Skeletal muscle tissue (tissue), 4 donors: ENCODE measurements around the gene CD79B. TPM values are rescaled to one million over a fixed set of nuclear protein-coding genes. Genes with fewer than 3 reads are reported as not detected.
A peak's percentile ranks its signal among the peaks of the same experiment; 100 is the strongest.

Experiments used
- H3K27ac ChIP-seq: one replicate; pipeline ENCODE4 v1.7.0; 2013; ENCODE audit warnings: mild to moderate bottlenecking, low read depth, low read length, inconsistent platforms
- H3K27me3 ChIP-seq, 3 donors: one replicate each; pipeline ENCODE4 v1.7.0; 2013; ENCODE audit warnings: low read length in 3 of 3; ENCODE audit not compliant: control insufficient read depth in 3 of 3, insufficient read depth in 3 of 3
- H3K36me3 ChIP-seq, 3 donors: one replicate each; pipeline ENCODE4 v1.7.0; 2013; ENCODE audit warnings: low read length in 3 of 3; ENCODE audit not compliant: control insufficient read depth in 3 of 3, insufficient read depth in 3 of 3
- H3K4me1 ChIP-seq, 3 donors: one replicate each; pipeline ENCODE4 v1.7.0; 2013; ENCODE audit warnings: low read length in 3 of 3, mild to moderate bottlenecking in 3 of 3; ENCODE audit not compliant: control insufficient read depth in 3 of 3, insufficient read depth in 3 of 3
- H3K4me3 ChIP-seq, 3 donors: one replicate each; pipeline ENCODE4 v1.7.0; 2013; ENCODE audit warnings: low read length in 3 of 3
- H3K9ac ChIP-seq, 3 donors: one replicate each; pipeline ENCODE4 v1.7.0; 2013; ENCODE audit warnings: low read length in 3 of 3, mild to moderate bottlenecking in 3 of 3, moderate library complexity in 2 of 3, low read depth in 1 of 3
- H3K9me3 ChIP-seq, 3 donors: one replicate each; pipeline ENCODE4 v1.7.0; 2013; ENCODE audit warnings: low read length in 3 of 3; ENCODE audit not compliant: control insufficient read depth in 3 of 3
- total RNA-seq: library from RNA; depleted of rRNA; stranded (reverse); fragments of >200 nt; gene quantifications from one replicate; pipeline ENCODE4 v1.2.3, GENCODE V29; 2014
- donor health status: Osteomylitis.

CD79B gene
- total RNA-seq, 1 donor from 2014 or later, result 2.1 TPM

- Histone ChIP-seq H3K4me1 (peaks cover 65 to 88% (median 73%) of the 10 kb centered on the region in 3 donors), H3K9me3 (no peaks in the 10 kb centered on the region), H3K4me3 (no peak overlapping the region), H3K9ac (peak overlapping the region; percentile 7 to 81 (median 79)), H3K27ac (peak overlapping the region; percentile 81), H3K36me3 (peaks cover 27 to 38% (median 29%) of the 10 kb centered on the region in 3 donors), H3K27me3 (no peaks in the 10 kb centered on the region)
These were observed 23.1 kb upstream of the CD79B start for GRCh38 chr17:63955232-63955631.

GRCh38 chr17:63954402-63955063 lies 22.4 kb upstream of the CD79B start:
- peak overlapping the region; percentile 81 for H3K27ac ChIP-seq
- H3K4me1 ChIP-seq, result peaks cover 65 to 88% (median 73%) of the 10 kb centered on the region in 3 donors
- no peaks in the 10 kb centered on the region for H3K9me3 ChIP-seq
- no peaks in the 10 kb centered on the region for H3K27me3 ChIP-seq
- H3K36me3 ChIP-seq, result peaks cover 27 to 38% (median 28%) of the 10 kb centered on the region in 3 donors
- peak overlapping the region in 2 of 3 donors; percentile 21 to 56 for H3K4me3 ChIP-seq
- H3K9ac ChIP-seq, result peak overlapping the region; percentile 51 to 81 (median 79)

- H3K4me1 ChIP-seq, result peaks cover 68 to 96% (median 75%) of the 10 kb centered on the region in 3 donors
- H3K9ac ChIP-seq, result peak overlapping the region; percentile 46 to 85 (median 47)
- no peaks in the 10 kb centered on the region for H3K27me3 ChIP-seq
- peak overlapping the region in 1 of 3 donors; percentile 45 for H3K4me3 ChIP-seq
- peak overlapping the region; percentile 81 for H3K27ac ChIP-seq
- H3K9me3 ChIP-seq, result no peaks in the 10 kb centered on the region
- peaks cover 19 to 33% (median 26%) of the 10 kb centered on the region in 3 donors for H3K36me3 ChIP-seq
These were observed 19.1 kb upstream of the CD79B start for GRCh38 chr17:63950940-63951907.

- Histone ChIP-seq H3K27me3 (no peaks in the 10 kb centered on the region), H3K4me1 (peaks cover 68 to 95% (median 75%) of the 10 kb centered on the region in 3 donors), H3K4me3 (peak overlapping the region in 1 of 3 donors; percentile 57), H3K36me3 (peaks cover 14 to 32% (median 30%) of the 10 kb centered on the region in 3 donors), H3K27ac (peak overlapping the region; percentile 81), H3K9me3 (no peaks in the 10 kb centered on the region), H3K9ac (peak overlapping the region in 2 of 3 donors; percentile 46 to 85)
These were observed 17.6 kb upstream of the CD79B start for GRCh38 chr17:63949576-63950250.

GRCh38 chr17:63948521-63948920 lies 16.4 kb upstream of the CD79B start:
- Histone ChIP-seq H3K36me3 (peaks cover 21 to 40% (median 38%) of the 10 kb centered on the region in 3 donors), H3K27me3 (no peaks in the 10 kb centered on the region), H3K27ac (peak overlapping the region; percentile 81)

GRCh38 chr17:63947711-63948330 lies 15.7 kb upstream of the CD79B start:
- Histone ChIP-seq H3K4me3 (no peak overlapping the region), H3K27ac (peak overlapping the region; percentile 81), H3K9ac (peak overlapping the region in 1 of 3 donors; percentile 33), H3K27me3 (no peaks in the 10 kb centered on the region), H3K9me3 (no peaks in the 10 kb centered on the region), H3K36me3 (peaks cover 23 to 46% (median 45%) of the 10 kb centered on the region in 3 donors), H3K4me1 (peaks cover 50 to 84% (median 59%) of the 10 kb centered on the region in 3 donors)

More at GRCh38 chr17:63948521-63948920, 16.4 kb upstream of the CD79B start:
- Histone ChIP-seq H3K4me1 (peaks cover 56 to 88% (median 63%) of the 10 kb centered on the region in 3 donors), H3K9me3 (no peaks in the 10 kb centered on the region), H3K9ac (peak overlapping the region in 1 of 3 donors; percentile 1), H3K4me3 (no peak overlapping the region)

GRCh38 chr17:63946440-63947363 lies 14.6 kb upstream of the CD79B start:
- peaks cover 32 to 56% (median 55%) of the 10 kb centered on the region in 3 donors for H3K36me3 ChIP-seq
- peaks cover 48 to 72% (median 53%) of the 10 kb centered on the region in 3 donors for H3K4me1 ChIP-seq
- no peak overlapping the region for H3K27ac ChIP-seq
- H3K27me3 ChIP-seq, result no peaks in the 10 kb centered on the region
- H3K9me3 ChIP-seq, result no peaks in the 10 kb centered on the region
- peak overlapping the region in 1 of 3 donors; percentile 6 for H3K4me3 ChIP-seq
- peak overlapping the region in 1 of 3 donors; percentile 64 for H3K9ac ChIP-seq

GRCh38 chr17:63945784-63946439 lies 13.8 kb upstream of the CD79B start:
- Histone ChIP-seq H3K9ac (peak overlapping the region in 2 of 3 donors; percentile 10 to 57), H3K27ac (no peak overlapping the region), H3K4me1 (peaks cover 46 to 64% (median 49%) of the 10 kb centered on the region in 3 donors), H3K4me3 (no peak overlapping the region), H3K27me3 (no peaks in the 10 kb centered on the region), H3K36me3 (peaks cover 36 to 61% (median 58%) of the 10 kb centered on the region in 3 donors), H3K9me3 (no peaks in the 10 kb centered on the region)
